ENCODE data around the gene KRTAP4-1. TPM values are rescaled to one million over a fixed set of nuclear protein-coding genes. Genes with fewer than 3 reads are reported as not detected.
"Not testable (repeated sequence)": the region's sequence is repeated elsewhere in the genome, so short reads cannot be mapped to it uniquely, and the experiment has no call there.

Gene KRTAP4-1
- total RNA-seq, 2 donors from 2014 or later, result not detected

DNA sequence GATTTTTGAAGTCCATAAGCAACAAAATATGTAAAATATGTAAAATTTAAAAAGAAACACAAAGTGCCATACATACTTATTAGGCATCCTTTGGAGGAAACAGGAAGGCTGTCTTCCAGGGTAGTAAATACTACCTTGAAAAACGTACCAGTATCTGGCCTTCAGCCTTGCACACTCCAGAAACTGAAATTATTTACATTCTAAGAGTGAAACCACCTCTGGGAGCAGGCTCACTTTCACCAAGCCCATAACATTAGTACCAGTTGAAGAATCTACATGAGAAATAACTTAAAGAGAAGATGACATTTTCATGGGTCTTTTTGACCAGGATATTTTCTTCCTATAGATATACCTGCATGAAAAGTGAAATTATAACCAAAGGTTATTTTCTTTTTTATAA lies 11.4 kb upstream of the KRTAP4-1 start:
- DNase-seq (ENCODE audit: low spot score) (no peak), ATAC-seq (ENCODE audit: insufficient number of reproducible peaks, low FRiP score, low read depth) (no peak)
- H3K4me1 ChIP-seq (ENCODE audit: control insufficient read depth in 1 of 2, low read depth in 2 of 2), result no peaks in the 10 kb centered on the region

DNA sequence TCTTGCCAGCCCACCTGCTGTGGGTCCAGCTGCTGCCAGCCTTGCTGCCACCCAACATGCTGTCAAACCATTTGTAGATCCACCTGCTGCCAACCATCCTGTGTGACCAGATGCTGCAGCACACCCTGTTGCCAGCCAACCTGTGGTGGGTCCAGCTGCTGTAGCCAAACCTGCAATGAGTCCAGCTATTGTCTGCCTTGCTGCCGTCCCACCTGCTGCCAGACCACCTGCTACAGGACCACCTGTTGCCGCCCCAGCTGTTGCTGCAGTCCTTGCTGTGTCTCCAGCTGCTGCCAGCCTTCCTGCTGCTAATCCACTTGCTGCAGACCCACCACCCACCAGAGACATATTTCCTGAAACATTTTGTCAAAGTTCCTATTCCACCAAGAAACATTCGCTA lies 5.6 kb upstream of the KRTAP4-1 start:
- no peaks in the 10 kb centered on the region for H3K36me3 ChIP-seq
- no peaks in the 10 kb centered on the region for H3K9me3 ChIP-seq
- H3K4me3 ChIP-seq, result no peak overlapping the region
- no peaks in the 10 kb centered on the region for H3K4me1 ChIP-seq (ENCODE audit: control insufficient read depth in 1 of 2, low read depth in 2 of 2)
- TF ChIP-seq, protein P1, sequence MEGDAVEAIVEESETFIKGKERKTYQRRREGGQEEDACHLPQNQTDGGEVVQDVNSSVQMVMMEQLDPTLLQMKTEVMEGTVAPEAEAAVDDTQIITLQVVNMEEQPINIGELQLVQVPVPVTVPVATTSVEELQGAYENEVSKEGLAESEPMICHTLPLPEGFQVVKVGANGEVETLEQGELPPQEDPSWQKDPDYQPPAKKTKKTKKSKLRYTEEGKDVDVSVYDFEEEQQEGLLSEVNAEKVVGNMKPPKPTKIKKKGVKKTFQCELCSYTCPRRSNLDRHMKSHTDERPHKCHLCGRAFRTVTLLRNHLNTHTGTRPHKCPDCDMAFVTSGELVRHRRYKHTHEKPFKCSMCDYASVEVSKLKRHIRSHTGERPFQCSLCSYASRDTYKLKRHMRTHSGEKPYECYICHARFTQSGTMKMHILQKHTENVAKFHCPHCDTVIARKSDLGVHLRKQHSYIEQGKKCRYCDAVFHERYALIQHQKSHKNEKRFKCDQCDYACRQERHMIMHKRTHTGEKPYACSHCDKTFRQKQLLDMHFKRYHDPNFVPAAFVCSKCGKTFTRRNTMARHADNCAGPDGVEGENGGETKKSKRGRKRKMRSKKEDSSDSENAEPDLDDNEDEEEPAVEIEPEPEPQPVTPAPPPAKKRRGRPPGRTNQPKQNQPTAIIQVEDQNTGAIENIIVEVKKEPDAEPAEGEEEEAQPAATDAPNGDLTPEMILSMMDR (IDR thresholded peaks at IDR 0.05), result no peak
- ATAC-seq (ENCODE audit: insufficient number of reproducible peaks, low FRiP score, low read depth) (no peak), DNase-seq (ENCODE audit: low spot score) (no peak)
- H3K27me3 ChIP-seq (replicated peaks; ENCODE audit: insufficient read depth), result no peaks in the 10 kb centered on the region
- no peak overlapping the region for H3K27ac ChIP-seq

More for the DNA sequence above, 11.4 kb upstream of the KRTAP4-1 start:
- Histone ChIP-seq H3K36me3 (no peaks in the 10 kb centered on the region), H3K27ac (no peak overlapping the region), H3K4me3 (no peak overlapping the region), H3K27me3 (replicated peaks; ENCODE audit: insufficient read depth) (no peaks in the 10 kb centered on the region), H3K9me3 (no peaks in the 10 kb centered on the region)
- TF ChIP-seq, protein P1 (IDR thresholded peaks at IDR 0.05), result no peak

DNA sequence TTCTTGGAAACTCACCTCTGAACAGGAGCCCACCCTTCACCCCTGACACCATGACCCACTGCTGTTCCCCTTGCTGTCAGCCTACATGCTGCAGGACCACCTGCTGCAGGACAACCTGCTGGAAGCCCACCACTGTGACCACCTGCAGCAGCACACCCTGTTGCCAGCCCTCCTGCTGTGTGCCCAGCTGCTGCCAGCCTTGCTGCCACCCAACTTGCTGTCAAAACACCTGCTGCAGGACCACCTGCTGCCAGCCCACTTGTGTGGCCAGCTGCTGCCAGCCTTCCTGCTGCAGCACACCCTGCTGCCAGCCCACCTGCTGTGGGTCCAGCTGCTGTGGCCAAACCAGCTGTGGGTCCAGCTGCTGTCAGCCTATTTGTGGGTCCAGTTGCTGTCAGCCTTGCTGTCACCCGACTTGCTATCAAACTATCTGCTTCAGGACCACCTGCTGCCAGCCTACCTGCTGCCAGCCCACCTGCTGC lies 5.2 kb upstream of the KRTAP4-1 start, which contains the start of gene KRTAP9-1:
Gene KRTAP9-1 (plus strand): TSS at position 51 of the 482 bp plus-strand sequence. CDS start 0 bp downstream, at position 51.
- H3K27ac ChIP-seq; H3K9me3 ChIP-seq; H3K4me1 ChIP-seq (ENCODE audit: control insufficient read depth in 1 of 2, low read depth in 2 of 2); ATAC-seq (ENCODE audit: insufficient number of reproducible peaks, low FRiP score, low read depth); DNase-seq (ENCODE audit: low spot score); H3K4me3 ChIP-seq; H3K36me3 ChIP-seq; H3K27me3 ChIP-seq (replicated peaks; ENCODE audit: insufficient read depth): not testable (repeated sequence)

DNA sequence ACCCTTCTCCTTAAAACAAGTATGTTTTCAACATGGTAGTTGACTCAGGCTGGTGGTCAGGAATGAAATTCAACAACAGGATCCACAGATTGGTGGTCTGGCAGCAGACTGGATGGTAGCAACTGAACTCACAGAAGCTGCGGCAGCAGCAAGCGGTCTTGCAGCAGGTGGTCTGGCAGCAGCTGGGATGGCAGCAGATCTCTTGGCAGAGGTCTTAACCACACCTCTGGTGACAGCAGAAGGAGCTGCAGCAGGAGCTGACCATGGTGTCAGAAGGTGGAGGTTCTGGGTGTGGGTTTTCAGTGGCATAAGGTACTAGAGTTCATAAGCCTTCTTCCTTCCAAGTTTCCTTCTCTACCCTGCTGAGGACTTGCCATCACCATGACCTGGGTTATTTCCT lies 2.2 kb upstream of the KRTAP4-1 start:
- DNase-seq (ENCODE audit: low spot score) (no peak), ATAC-seq (ENCODE audit: insufficient number of reproducible peaks, low FRiP score, low read depth) (no peak)
- TF ChIP-seq, protein P1 (IDR thresholded peaks at IDR 0.05), result no peak
- H3K36me3 ChIP-seq, result no peaks in the 10 kb centered on the region
- H3K4me1 ChIP-seq (ENCODE audit: control insufficient read depth in 1 of 2, low read depth in 2 of 2), result no peaks in the 10 kb centered on the region
- no peak overlapping the region for H3K27ac ChIP-seq
- no peaks in the 10 kb centered on the region for H3K9me3 ChIP-seq
- H3K27me3 ChIP-seq (replicated peaks; ENCODE audit: insufficient read depth), result no peaks in the 10 kb centered on the region
- no peak overlapping the region for H3K4me3 ChIP-seq

DNA sequence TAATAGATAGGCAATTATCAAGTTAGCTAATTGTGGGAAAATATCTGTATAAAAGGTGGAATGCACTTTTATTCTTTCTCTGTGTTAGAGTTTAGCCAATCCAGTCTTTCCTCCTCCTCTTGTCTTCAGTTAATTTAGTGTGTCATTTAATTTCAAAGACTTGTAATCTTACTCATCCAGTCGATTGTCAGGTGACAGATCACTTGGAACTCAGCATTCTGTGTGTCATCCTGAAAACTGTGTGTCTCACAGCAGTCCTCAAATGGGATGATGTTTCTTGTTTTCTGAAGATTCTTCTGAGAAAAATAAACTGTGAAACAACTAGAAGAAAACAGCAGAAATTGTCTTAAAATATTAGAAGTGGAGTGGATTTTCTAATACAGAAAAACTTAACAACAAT lies 290 bp upstream of the KRTAP4-1 start:
- TF ChIP-seq, protein P1 (IDR thresholded peaks at IDR 0.05), result no peak
- H3K4me3 ChIP-seq, result no peak overlapping the region
- no peak for ATAC-seq (ENCODE audit: insufficient number of reproducible peaks, low FRiP score, low read depth)

More for the DNA sequence above, 290 bp upstream of the KRTAP4-1 start:
- DNase-seq (ENCODE audit: low spot score), result no peak
- no peaks in the 10 kb centered on the region for H3K27me3 ChIP-seq (replicated peaks; ENCODE audit: insufficient read depth)
- no peak overlapping the region for H3K27ac ChIP-seq
- H3K36me3 ChIP-seq, result no peaks in the 10 kb centered on the region
- H3K4me1 ChIP-seq (ENCODE audit: control insufficient read depth in 1 of 2, low read depth in 2 of 2), result no peaks in the 10 kb centered on the region
- H3K9me3 ChIP-seq, result no peaks in the 10 kb centered on the region
